GM18870 (cell line): ENCODE measurements around the gene NAALADL2.

Source experiments
- ATAC-seq: cut with Tn5 transposase; IDR thresholded peaks from one replicate; pipeline ENCODE4 v1.9.1; 2021; ENCODE audit warnings: moderate library complexity; ENCODE audit not compliant: unreplicated experiment

The NAALADL2 gene

DNA sequence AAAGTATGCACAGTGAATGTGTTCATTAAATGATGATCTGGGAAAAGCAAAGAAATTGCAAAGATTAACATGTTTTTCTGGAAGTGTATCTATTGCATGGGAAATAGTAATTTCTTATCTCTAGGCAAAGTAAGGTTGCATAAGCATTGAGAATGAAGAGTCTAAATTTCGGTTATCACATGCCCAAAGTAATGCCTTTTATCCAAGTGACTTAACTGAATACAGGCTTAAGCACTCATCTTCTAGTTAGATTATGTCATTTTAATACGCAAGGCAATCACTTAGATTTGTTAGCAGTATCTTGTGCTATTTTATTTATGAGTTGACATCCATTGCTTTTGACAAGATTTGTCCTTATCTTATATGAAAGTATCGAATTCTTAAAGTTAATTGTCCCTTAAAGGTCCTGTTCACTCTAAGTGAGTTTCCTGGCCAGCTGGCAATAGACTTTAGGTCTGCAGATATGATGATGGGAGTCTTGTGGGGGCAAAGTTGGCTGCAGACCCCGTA is 100.5 kb downstream of the NAALADL2 start:
- no peak for ATAC-seq

GRCh38 chr3:174960898-174961297 is 101.8 kb downstream of the NAALADL2 start:
- ATAC-seq: no peak

DNA sequence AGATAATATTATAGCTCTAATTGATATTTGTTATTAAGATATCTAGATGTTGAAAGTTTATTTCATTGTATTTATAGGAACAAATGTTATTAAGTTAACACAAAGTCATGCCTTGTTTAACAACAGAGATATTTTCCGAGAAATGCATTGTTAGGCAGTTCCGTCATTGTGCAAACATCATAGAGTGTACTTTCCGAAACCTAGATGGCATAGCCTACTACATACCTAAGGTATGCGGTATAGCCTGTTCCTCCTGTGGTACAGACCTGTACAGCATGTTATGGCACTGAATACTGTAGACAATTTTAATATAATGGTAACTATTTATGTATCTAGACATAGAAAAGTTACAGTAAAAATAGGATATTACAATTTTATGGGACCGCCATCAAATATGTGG is 114.3 kb downstream of the NAALADL2 start:
- no peak for ATAC-seq

DNA sequence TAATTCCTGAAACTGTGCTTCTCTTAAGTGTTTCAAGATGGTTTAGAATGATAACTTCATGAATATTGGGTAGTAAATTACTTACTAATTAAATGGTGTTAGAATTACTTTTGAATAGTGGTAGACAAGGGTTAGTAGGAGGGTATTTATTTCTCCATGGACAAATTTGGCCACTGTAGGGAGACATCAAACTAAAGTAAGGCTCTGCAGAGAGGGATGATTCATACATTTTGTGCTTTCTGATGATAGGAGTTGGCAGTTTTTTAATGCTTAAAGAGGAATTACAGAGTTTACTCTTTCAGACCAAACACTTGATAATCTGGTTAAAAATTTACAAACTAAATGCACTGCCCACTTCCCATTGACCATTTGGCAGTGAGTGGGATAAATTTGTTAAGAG is 127.6 kb downstream of the NAALADL2 start:
- ATAC-seq: no peak

DNA sequence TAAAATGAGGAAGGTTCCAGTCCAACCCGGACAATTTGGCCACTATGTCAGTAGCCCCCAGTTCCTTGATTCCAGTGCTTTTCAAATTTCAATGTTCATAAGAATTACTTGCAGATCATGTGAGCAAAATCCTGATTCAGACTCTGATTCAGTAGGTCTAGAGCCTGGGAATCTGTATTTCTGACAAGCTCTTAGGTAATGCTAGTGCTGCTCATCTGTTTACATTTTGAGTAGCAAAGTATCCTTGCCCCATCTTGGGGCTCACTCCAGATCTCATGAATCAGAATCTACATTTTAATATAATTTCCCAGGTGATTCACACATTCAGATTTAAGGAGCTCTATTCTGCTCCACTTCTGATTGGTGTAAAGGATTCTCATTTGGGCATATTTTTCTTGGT is 142.0 kb downstream of the NAALADL2 start:
- ATAC-seq: no peak

GRCh38 chr3:175002732-175003143 is 143.6 kb downstream of the NAALADL2 start:
- no peak for ATAC-seq

DNA sequence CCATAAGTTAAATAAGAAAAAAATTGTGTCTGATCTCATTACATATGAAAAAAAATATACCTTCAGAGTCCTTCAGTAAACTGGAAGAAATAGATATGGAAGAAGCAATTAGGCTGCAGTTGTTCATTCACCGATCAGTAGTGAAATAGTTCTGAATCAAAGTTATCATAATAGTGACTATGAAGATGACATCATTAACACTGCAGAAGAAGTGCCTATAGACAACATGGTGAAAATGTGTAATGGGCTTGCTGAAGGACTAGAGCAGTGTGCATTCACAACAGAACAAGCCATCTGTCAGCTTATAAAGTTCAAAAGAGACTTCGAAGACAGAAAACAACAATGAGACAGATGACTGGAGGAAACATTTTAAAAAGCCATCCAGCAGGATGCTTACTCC is 144.5 kb downstream of the NAALADL2 start:
- ATAC-seq: no peak

- ATAC-seq: no peak
Observed at GRCh38 chr3:175005193-175005592, 146.1 kb downstream of the NAALADL2 start.

- no peak for ATAC-seq
Observed at GRCh38 chr3:175005881-175006280, 146.7 kb downstream of the NAALADL2 start.

DNA sequence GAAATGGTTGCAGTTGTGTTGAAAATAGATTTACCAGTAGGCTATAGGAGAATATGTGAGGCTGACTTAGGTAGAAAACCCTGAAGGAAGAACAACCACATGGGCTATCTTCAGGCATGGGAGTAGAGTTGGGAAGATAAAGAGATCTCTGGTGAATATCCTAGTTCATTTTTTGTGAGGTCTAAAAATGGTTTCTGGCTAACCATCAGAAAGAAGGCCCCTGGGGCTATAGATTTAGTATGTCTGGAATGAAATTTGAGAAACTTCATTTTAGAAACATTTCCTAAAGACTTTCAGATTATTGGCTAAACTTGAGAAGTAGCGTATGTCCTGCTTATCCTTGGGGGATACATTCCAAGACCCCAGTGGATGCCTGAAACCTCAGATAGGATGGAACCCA is 148.2 kb downstream of the NAALADL2 start:
- ATAC-seq: no peak

GRCh38 chr3:175009295-175009694 is 150.2 kb downstream of the NAALADL2 start:
- no peak for ATAC-seq

- ATAC-seq: no peak
Observed at GRCh38 chr3:175015056-175015635, 156.0 kb downstream of the NAALADL2 start.

- no peak for ATAC-seq
Observed at GRCh38 chr3:175018946-175019727, 160.0 kb downstream of the NAALADL2 start.

GRCh38 chr3:175020101-175020500 is 161.0 kb downstream of the NAALADL2 start:
- ATAC-seq: no peak

GRCh38 chr3:175029828-175030227 is 170.7 kb downstream of the NAALADL2 start:
- no peak for ATAC-seq

DNA sequence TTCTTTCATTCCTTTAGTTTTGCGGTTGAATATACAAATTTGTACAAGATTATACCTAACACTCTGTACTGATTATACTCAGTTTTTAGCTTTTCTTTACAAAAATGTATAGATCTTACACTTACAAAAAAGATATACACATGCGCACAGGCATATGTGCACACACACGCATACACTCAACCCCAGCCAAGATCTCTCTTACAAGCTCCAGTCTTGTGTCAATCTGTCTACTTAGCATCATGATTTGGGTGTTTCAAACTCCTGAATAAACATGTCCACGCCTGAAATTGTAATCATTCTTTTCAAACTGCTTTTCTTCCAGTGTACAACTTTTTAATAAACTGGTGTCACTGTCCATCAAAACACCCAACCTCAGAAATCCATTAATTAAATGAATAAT is 180.7 kb downstream of the NAALADL2 start:
- no peak for ATAC-seq

DNA sequence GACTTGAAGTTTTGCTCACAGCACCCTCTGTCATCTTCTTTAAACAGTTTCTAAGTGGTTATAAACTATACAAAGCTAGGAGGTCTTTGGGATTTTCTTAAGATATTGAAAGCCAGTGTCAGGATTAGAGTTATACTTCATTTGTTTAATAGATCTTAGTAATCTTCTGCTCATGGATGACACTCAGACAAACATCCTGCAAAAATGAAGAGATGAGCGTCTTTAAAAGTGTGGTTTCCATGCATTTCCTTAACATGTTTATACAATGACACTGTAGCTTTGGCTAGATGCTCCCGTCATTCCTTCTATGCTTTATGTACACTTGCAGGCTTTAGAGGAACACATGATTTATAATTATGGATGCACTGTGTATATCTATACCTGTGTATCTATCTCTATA is 182.2 kb downstream of the NAALADL2 start:
- ATAC-seq: no peak

GRCh38 chr3:175046601-175047000 is 187.5 kb downstream of the NAALADL2 start:
- no peak for ATAC-seq

DNA sequence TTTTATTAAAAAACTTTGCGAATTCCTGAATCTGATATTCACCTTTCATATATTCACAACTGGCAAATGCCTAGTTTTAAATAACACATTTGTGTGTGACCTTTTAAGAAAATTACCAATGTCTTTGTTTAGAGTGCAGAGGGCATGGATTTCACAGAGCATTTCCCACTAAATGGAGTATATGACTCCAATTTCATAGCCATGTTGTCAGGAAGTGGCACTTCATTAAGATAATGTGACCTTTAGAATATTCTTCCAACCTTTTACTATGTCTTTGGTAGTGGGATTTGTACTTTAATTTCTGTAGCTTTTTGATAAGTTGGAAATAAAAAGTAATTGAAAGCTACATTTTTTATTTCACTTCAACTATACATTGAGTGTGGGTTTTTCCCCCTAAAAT is 188.7 kb downstream of the NAALADL2 start:
- no peak for ATAC-seq

- ATAC-seq: no peak
Observed at GRCh38 chr3:175057401-175057800, 198.3 kb downstream of the NAALADL2 start.

GRCh38 chr3:175059788-175060187 is 200.7 kb downstream of the NAALADL2 start:
- no peak for ATAC-seq

DNA sequence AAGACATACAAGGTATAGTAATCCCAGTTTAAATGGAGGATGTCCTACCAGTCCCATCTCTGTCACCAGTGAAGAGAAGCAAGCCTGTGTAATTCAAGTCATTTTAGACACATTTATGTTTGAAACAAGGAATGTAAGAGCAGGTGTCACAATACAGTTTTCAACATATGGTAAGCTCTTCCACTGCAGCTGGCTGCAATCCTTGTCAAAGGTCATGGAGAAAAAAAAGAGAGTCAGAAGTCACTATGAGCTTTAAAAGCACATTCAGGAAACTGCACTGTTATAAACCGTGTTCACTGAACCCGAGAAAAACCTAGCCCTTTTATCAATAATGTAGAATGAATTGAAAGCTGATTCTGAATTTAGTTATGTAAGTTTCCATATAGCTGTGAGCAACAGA is 206.4 kb downstream of the NAALADL2 start:
- no peak for ATAC-seq
